Measurements from ENCODE around the gene CLMN. TPM values are rescaled to one million over a fixed set of nuclear protein-coding genes. Genes with fewer than 3 reads are reported as not detected.

Gene CLMN
- total RNA-seq, 1 donor from 2014 or later = 7.7 TPM

DNA sequence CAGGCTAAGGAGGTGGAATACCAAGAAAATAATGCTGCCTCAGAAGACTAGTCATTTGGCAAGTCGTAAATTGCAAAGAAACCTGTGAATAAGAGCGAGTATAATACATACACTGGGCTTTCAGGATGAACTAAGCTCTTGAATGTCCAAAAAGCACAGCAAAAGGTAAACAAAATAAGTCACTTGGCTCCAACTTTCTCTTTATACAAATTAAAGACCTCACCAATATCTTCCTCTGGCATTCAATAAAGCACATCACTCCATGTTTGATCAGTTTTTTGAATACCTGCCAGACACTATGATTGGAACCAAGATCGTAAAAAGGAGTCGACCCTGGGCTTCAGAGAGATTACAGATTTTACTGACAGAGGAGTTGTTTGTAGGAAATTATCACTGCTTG, 165.8 kb downstream of the CLMN start:
- Mint-ChIP-seq H3K27ac (ENCODE audit: unreplicated experiment) (no peak overlapping the region), H3K27me3 (ENCODE audit: low read depth) (no peaks in the 10 kb centered on the region), H3K36me3 (ENCODE audit: low read depth) (peaks cover 4% of the 10 kb centered on the region), H3K4me1 (peaks cover 52% of the 10 kb centered on the region), H3K9me3 (no peaks in the 10 kb centered on the region), H3K4me3 (peak overlapping the region; percentile 65)
- DNase-seq (ENCODE audit: low read depth, low spot score) = no peak
- TF ChIP-seq, protein P1, sequence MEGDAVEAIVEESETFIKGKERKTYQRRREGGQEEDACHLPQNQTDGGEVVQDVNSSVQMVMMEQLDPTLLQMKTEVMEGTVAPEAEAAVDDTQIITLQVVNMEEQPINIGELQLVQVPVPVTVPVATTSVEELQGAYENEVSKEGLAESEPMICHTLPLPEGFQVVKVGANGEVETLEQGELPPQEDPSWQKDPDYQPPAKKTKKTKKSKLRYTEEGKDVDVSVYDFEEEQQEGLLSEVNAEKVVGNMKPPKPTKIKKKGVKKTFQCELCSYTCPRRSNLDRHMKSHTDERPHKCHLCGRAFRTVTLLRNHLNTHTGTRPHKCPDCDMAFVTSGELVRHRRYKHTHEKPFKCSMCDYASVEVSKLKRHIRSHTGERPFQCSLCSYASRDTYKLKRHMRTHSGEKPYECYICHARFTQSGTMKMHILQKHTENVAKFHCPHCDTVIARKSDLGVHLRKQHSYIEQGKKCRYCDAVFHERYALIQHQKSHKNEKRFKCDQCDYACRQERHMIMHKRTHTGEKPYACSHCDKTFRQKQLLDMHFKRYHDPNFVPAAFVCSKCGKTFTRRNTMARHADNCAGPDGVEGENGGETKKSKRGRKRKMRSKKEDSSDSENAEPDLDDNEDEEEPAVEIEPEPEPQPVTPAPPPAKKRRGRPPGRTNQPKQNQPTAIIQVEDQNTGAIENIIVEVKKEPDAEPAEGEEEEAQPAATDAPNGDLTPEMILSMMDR (conservative IDR thresholded peaks at IDR 0.05) = no peak

DNA sequence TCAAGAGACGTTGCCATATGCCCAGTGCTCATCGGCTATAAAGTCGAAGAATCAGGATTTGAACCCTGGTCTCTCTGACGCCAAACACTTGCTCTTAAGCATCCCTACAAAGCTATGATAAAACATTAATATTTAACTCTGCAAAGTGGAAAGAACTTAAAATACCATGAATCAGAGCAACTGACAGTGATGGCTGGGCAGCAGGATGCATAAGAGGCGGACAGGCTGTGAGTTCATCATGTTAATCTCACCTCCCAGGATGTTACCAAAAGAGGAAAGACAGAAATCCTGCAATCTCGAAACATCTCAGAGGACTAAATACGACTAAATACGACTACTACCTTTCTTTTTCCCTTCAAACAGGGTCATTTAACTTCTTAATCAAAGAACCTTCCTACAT, 168.1 kb downstream of the CLMN start:
- Mint-ChIP-seq H3K9me3 (no peaks in the 10 kb centered on the region), H3K27ac (ENCODE audit: unreplicated experiment) (no peak overlapping the region), H3K27me3 (ENCODE audit: low read depth) (no peaks in the 10 kb centered on the region), H3K4me3 (no peak overlapping the region), H3K36me3 (ENCODE audit: low read depth) (peaks cover 6% of the 10 kb centered on the region), H3K4me1 (peaks cover 55% of the 10 kb centered on the region)
- TF ChIP-seq, protein P1 (conservative IDR thresholded peaks at IDR 0.05) = no peak
- DNase-seq (ENCODE audit: low read depth, low spot score) = no peak

DNA sequence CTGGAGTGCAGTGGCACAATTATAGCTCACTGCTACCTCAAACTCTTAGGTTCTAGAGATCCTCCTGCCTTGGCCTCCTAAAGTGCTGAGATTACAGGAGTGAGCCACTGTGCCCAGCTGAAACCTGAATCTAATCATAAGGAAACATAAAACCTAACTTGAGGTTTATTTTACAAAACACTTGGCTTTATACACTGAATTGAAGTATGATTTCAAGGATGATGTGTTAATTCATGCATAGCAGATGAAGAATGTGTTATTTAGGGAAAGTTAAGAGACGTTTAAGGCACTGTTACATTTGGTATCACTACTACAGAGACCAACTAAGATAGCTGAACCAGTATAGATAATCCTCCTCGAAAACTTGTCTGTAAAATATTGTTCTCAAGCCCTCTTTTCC, 168.8 kb downstream of the CLMN start:
- H3K27me3 Mint-ChIP-seq (ENCODE audit: low read depth) = no peaks in the 10 kb centered on the region
- peaks cover 50% of the 10 kb centered on the region for H3K4me1 Mint-ChIP-seq
- no peak overlapping the region for H3K4me3 Mint-ChIP-seq
- DNase-seq (ENCODE audit: low read depth, low spot score) = no peak
- TF ChIP-seq, protein P1 (conservative IDR thresholded peaks at IDR 0.05) = no peak
- peaks cover 11% of the 10 kb centered on the region for H3K36me3 Mint-ChIP-seq (ENCODE audit: low read depth)
- no peak overlapping the region for H3K27ac Mint-ChIP-seq (ENCODE audit: unreplicated experiment)
- H3K9me3 Mint-ChIP-seq = peaks cover under 1% of the 10 kb centered on the region

DNA sequence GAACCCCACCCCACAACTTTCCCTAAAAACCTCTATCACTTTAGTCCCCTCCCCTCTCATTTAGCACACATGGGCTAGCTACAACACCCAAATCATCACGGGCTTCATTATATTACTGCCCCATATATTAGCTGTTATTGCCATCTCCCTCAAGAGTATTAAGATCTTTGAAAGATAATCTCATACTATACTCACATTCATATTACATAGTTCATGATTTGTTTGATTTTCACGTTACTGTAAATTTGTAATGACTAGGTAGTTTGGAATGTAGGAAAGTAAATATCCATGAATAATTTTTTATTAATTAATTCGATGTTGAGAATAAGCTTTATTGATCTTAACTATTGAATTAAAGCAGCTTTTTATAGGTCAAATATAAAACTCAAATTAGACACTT, 170.3 kb downstream of the CLMN start:
- TF ChIP-seq, protein P1 (conservative IDR thresholded peaks at IDR 0.05) = no peak
- Mint-ChIP-seq H3K9me3 (peaks cover 8% of the 10 kb centered on the region), H3K4me1 (peaks cover 39% of the 10 kb centered on the region), H3K36me3 (ENCODE audit: low read depth) (peaks cover 21% of the 10 kb centered on the region), H3K4me3 (no peak overlapping the region), H3K27me3 (ENCODE audit: low read depth) (no peaks in the 10 kb centered on the region), H3K27ac (ENCODE audit: unreplicated experiment) (no peak overlapping the region)
- no peak for DNase-seq (ENCODE audit: low read depth, low spot score)

DNA sequence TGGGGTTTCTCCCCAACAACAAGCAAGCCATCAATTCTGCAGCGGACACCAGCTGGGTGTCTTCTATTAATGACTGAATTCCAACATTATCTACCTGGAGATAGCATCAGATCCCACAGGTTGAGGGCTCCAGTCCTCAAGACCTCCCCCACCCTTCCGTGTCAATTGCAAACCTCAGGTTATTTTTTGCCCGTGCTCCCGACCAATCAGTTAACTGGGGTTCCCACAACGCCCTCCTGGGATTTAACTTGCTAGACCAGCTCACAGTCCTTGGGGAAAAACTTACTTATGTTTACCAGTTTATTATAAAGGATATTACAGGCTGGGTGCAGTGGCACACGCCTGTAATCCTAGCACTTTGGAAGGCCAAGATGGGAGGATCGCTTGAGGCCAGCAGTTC, 172.1 kb downstream of the CLMN start:
- Mint-ChIP-seq H3K27me3 (ENCODE audit: low read depth) (no peaks in the 10 kb centered on the region), H3K4me3 (no peak overlapping the region), H3K9me3 (peaks cover 8% of the 10 kb centered on the region), H3K36me3 (ENCODE audit: low read depth) (peaks cover 21% of the 10 kb centered on the region), H3K4me1 (peaks cover 30% of the 10 kb centered on the region), H3K27ac (ENCODE audit: unreplicated experiment) (no peak overlapping the region)
- TF ChIP-seq, protein P1 (conservative IDR thresholded peaks at IDR 0.05) = no peak
- no peak for DNase-seq (ENCODE audit: low read depth, low spot score)
